Spleen (tissue), 7 donors: ENCODE data around the gene WWP2.

Source experiments
- POLR2A ChIP-seq, 3 donors: fragments of 450-650 bp; IDR thresholded peaks; one replicate each; pipeline ENCODE4 v1.5.1; 2017; ENCODE audit warnings: antibody characterized with exemption in 3 of 3, mild to moderate bottlenecking in 1 of 3
- POLR2AphosphoS5 ChIP-seq, 3 donors: sonication (generic); formaldehyde crosslinking; IDR thresholded peaks; one replicate each; pipeline ENCODE4 v1.5.1; 2017; ENCODE audit warnings: antibody characterized with exemption in 3 of 3
- TF ChIP-seq, protein P1 (sequence below), 11 experiments: fragments of 200-600 bp in 7 of 11; fragments of 450-650 bp in 4 of 11; sonication (generic) in 4 of 11; IDR thresholded peaks in 8 of 11; conservative IDR thresholded peaks in 3 of 11; 1 replicate in 7 of 11; 2 replicates in 4 of 11; pipeline versions ENCODE4 v1.4.0 to v1.8.0; 2016 to 2021; ENCODE audit warnings: antibody characterized with exemption in 11 of 11, inconsistent platforms in 4 of 11, mild to moderate bottlenecking in 1 of 11
- donor health status: DM: no; HTN: no; CAD: no; lungs with moderate emphysema.
- donor health status: DM: no; HTN: no; CAD: no.
- donor health status: DM: no; HTN: no; CAD: no.

GRCh38 chr16:69921127-69921526 is 159.0 kb downstream of the WWP2 start:
- TF ChIP-seq POLR2A (IDR thresholded peaks at IDR 0.05) (no peak), POLR2AphosphoS5 (IDR thresholded peaks at IDR 0.05) (no peak)
- TF ChIP-seq, protein P1, sequence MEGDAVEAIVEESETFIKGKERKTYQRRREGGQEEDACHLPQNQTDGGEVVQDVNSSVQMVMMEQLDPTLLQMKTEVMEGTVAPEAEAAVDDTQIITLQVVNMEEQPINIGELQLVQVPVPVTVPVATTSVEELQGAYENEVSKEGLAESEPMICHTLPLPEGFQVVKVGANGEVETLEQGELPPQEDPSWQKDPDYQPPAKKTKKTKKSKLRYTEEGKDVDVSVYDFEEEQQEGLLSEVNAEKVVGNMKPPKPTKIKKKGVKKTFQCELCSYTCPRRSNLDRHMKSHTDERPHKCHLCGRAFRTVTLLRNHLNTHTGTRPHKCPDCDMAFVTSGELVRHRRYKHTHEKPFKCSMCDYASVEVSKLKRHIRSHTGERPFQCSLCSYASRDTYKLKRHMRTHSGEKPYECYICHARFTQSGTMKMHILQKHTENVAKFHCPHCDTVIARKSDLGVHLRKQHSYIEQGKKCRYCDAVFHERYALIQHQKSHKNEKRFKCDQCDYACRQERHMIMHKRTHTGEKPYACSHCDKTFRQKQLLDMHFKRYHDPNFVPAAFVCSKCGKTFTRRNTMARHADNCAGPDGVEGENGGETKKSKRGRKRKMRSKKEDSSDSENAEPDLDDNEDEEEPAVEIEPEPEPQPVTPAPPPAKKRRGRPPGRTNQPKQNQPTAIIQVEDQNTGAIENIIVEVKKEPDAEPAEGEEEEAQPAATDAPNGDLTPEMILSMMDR (IDR thresholded peaks at IDR 0.05 in 8 of 11, conservative IDR thresholded peaks at IDR 0.05 in 3 of 11), result no peak
